Kidney epithelial cell (primary cell): ENCODE measurements around the gene HEXIM2. TPM values are rescaled to one million over a fixed set of nuclear protein-coding genes. Genes with fewer than 3 reads are reported as not detected.

Experiments used
- DNase-seq: peaks from one replicate; pipeline ENCODE4 v3.0.0-alpha.2; 2010; ENCODE audit warnings: low read depth
- H3K27me3 ChIP-seq: 2 replicates; pipeline ENCODE4 v1.6.0; 2011; ENCODE audit warnings: low read length; ENCODE audit not compliant: control insufficient read depth, insufficient read depth
- H3K36me3 ChIP-seq: 2 replicates; pipeline ENCODE4 v1.5.1; 2011; ENCODE audit warnings: low read length; ENCODE audit not compliant: control insufficient read depth, insufficient read depth
- H3K4me3 ChIP-seq: 2 replicates; pipeline ENCODE4 v1.5.1; 2011; ENCODE audit warnings: low read depth, mild to moderate bottlenecking, control low read depth, low read length
- total RNA-seq: library from RNA; depleted of rRNA; stranded (reverse); fragments of >200 nt; gene quantifications from 2 replicates; pipeline ENCODE4 v1.2.3, GENCODE V29; 2015
- TF ChIP-seq, protein P1 (sequence below): IDR thresholded peaks from 2 replicates; pipeline ENCODE4 v1.5.1; 2011; ENCODE audit warnings: mild to moderate bottlenecking, moderate library complexity, low read length, control low read depth, inconsistent platforms; ENCODE audit not compliant: insufficient read depth, poor library complexity, severe bottlenecking

The HEXIM2 gene
- total RNA-seq, 1 donor from 2014 or later: 10.4 TPM

GRCh38 chr17:45129940-45130680, 31.6 kb upstream of the HEXIM2 start:
- H3K36me3 ChIP-seq: no peaks in the 10 kb centered on the region
- H3K27me3 ChIP-seq: no peaks in the 10 kb centered on the region
- H3K4me3 ChIP-seq: no peak overlapping the region
- TF ChIP-seq, protein P1, sequence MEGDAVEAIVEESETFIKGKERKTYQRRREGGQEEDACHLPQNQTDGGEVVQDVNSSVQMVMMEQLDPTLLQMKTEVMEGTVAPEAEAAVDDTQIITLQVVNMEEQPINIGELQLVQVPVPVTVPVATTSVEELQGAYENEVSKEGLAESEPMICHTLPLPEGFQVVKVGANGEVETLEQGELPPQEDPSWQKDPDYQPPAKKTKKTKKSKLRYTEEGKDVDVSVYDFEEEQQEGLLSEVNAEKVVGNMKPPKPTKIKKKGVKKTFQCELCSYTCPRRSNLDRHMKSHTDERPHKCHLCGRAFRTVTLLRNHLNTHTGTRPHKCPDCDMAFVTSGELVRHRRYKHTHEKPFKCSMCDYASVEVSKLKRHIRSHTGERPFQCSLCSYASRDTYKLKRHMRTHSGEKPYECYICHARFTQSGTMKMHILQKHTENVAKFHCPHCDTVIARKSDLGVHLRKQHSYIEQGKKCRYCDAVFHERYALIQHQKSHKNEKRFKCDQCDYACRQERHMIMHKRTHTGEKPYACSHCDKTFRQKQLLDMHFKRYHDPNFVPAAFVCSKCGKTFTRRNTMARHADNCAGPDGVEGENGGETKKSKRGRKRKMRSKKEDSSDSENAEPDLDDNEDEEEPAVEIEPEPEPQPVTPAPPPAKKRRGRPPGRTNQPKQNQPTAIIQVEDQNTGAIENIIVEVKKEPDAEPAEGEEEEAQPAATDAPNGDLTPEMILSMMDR: no peak
- no peak for DNase-seq

DNA sequence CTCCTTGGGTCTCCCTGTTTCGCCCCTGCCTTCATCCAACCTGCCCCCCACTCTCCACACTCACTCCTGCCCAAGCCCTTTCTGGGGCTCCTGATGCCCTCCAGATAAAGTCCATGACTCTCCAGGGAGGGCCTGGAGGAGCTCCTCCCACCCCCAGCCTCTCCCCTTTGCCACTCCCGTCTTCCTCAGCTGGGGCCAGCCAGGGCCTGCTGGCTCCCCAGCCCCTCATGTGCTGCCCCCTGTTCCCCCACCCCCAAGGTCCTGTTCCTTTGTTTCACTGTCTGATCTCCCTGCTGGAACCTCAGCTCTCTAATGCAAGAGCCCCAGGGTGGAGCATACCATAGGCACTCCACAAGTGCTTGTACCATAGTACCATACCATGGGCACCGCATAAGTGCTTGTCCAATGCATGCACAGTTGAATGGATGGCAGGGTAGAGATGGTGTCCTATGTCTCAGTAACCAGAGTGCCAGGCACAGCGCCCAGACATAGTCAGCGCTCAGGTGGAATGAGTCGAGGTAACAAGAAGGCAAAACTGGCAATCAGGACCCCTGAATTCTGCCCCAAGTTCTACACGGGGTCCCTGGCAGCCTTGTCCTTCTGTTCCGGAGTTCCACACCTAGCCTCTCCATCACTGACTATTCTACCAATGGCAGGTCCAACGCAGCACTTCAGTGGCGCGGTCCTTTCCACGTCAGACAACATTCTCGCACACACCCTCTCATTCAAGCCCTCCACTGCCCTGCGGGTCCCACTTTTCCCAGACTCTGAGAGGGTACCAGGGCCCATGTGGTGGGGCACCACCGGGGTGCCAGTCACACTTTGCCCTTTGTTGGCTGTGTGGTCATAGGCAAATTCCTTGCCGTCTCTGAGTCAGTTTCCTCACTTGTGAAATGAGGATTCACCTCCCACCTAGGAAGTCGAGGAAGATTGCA, 30.7 kb upstream of the HEXIM2 start:
- Histone ChIP-seq H3K4me3 (peak overlapping the region; percentile 74), H3K36me3 (no peaks in the 10 kb centered on the region), H3K27me3 (no peaks in the 10 kb centered on the region)
- DNase-seq: no peak
- TF ChIP-seq, protein P1: no peak

GRCh38 chr17:45131616-45132319, 29.9 kb upstream of the HEXIM2 start:
- Histone ChIP-seq H3K27me3 (no peaks in the 10 kb centered on the region), H3K4me3 (peak overlapping the region; percentile 74), H3K36me3 (no peaks in the 10 kb centered on the region)
- TF ChIP-seq, protein P1: peak; percentile 88
- no peak for DNase-seq

DNA sequence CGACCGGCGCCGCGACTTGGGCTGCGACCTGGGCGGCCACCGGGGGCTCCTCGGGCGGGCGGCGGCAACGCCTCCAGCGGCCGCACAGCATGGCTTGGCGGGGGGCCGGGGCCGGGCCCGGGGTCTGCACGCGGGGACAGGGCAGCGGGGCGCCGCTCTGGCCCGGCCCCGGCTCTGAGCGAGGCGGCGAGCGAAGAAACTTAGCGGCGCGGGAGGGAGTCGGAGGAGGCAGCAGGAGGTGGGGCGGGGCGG, 29.4 kb upstream of the HEXIM2 start, which contains the start of gene PLCD3:
TSS of gene PLCD3 (minus strand) at position 196 of the 252 bp plus-strand sequence. CDS start at position 91, 105 bp downstream.
- Histone ChIP-seq H3K4me3 (peak within 1 kb of the TSS; percentile 74), H3K36me3 (no peaks in the 10 kb centered on the region), H3K27me3 (no peaks in the 10 kb centered on the region)
- DNase-seq: no peak
- TF ChIP-seq, protein P1: no peak

DNA sequence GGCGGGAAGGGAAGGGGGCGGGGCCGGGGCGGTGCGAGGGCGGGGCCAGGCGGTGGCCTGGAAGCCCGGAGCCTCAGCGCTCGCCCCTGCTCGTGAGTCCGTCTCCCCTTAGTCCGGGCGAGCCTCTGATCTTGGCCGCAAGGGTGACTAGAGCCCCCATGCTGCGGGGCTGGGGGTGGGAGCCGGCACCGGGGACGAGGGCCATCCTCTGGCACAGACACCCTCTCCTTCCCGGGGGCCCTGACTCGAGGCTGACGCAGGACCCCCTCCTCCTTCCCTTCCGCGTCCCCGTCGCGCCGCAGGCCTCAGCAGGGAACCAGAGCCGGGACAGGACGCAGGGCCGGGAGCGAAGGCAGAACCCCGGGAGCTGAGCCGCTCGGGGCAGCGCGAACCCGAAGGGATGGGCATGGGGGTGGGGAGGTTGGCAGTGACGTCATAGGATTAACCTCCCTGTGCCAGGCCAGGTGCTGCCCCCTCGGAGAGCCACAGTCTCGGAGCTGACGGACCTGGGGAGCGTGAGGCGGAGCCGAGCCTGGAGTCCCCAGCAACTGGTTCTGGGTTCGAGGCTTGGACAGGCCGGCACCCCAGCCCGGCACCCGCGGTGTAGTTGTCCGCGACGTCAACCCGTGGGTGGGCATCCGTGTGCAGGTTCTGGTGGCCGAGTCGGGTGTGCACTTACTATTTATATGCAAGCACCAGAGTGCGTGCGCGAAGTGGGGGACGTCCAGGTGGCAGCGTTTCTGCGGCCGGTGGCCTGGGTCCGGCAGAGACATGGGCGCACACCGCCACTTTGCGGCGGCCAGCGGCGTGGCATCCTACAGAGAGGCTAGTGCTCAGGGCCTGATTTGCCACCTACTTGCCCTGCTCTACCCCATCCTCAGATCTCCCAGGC, 28.9 kb upstream of the HEXIM2 start:
- TF ChIP-seq, protein P1: peak; percentile 87
- Histone ChIP-seq H3K4me3 (peak overlapping the region; percentile 74), H3K27me3 (no peaks in the 10 kb centered on the region), H3K36me3 (no peaks in the 10 kb centered on the region)
- DNase-seq: no peak
